PC-3 (cell line): ENCODE data around the gene DELE1. TPM values are rescaled to one million over a fixed set of nuclear protein-coding genes. Genes with fewer than 3 reads are reported as not detected.

Experiments used
- ATAC-seq: fragments of 200-7000 bp; cut with Tn5 transposase; 2 replicates; pipeline ENCODE4 v1.9.1; 2020; ENCODE audit warnings: mild to moderate bottlenecking, moderate library complexity
- BruUV-seq: library from RNA; stranded (reverse); fragments of 400-500 nt; replicated peaks from 2 replicates; lab custom pipeline; 2021; lab: Mats Ljungman, UMichigan
- CTCF ChIA-PET: fragments of 300-600 bp; sonication (Branson Sonifier 250); formaldehyde crosslinking; loops from one replicate; lab custom pipeline; 2022; ENCODE audit warnings: antibody characterized with exemption; lab: Charles Lee
- POLR2A ChIA-PET: fragments of 300-600 bp; sonication (Branson Sonifier 250); formaldehyde crosslinking; loops from one replicate; lab custom pipeline; 2022; ENCODE audit warnings: antibody characterized with exemption; ENCODE audit not compliant: unreplicated experiment; lab: Charles Lee
- DNase-seq: peaks from one replicate; pipeline ENCODE4 v3.0.0-alpha.2; 2015
- H2AFZ ChIP-seq: fragments of 300-600 bp; sonication (generic); 2 replicates; pipeline ENCODE4 v1.6.0; 2016; ENCODE audit warnings: antibody characterized with exemption, low read length
- H3F3A ChIP-seq: fragments of 300-600 bp; sonication (generic); one replicate; pipeline ENCODE4 v1.6.0; 2017; ENCODE audit warnings: antibody characterized with exemption, low read length, control low read depth, mild to moderate bottlenecking; ENCODE audit not compliant: unreplicated experiment
- H3K27ac ChIP-seq: fragments of 300-600 bp; sonication (generic); 2 replicates; pipeline ENCODE4 v1.5.1; 2016; ENCODE audit warnings: mild to moderate bottlenecking, low read length
- H3K27me3 ChIP-seq: fragments of 300-600 bp; sonication (generic); 2 replicates; pipeline ENCODE4 v1.6.1; 2016; ENCODE audit warnings: low read length, mixed read lengths
- H3K36me3 ChIP-seq: fragments of 300-600 bp; sonication (generic); 2 replicates; pipeline ENCODE4 v1.6.1; 2016; ENCODE audit warnings: low read depth, mixed run types, low read length, mixed read lengths
- H3K4me1 ChIP-seq: fragments of 300-600 bp; sonication (generic); 2 replicates; pipeline ENCODE4 v1.5.1; 2016; ENCODE audit warnings: low read length; ENCODE audit not compliant: insufficient read depth
- H3K4me2 ChIP-seq: fragments of 300-600 bp; sonication (generic); 2 replicates; pipeline ENCODE4 v1.6.0; 2016; ENCODE audit warnings: low read length
- H3K4me3 ChIP-seq: fragments of 300-600 bp; sonication (generic); 2 replicates; pipeline ENCODE4 v1.5.1; 2016; ENCODE audit warnings: mild to moderate bottlenecking, low read length, mixed read lengths
- H3K79me2 ChIP-seq: fragments of 300-600 bp; sonication (generic); 2 replicates; pipeline ENCODE4 v1.6.1; 2017; ENCODE audit warnings: low read length, mixed read lengths
- H3K9ac ChIP-seq: fragments of 300-600 bp; sonication (generic); 2 replicates; pipeline ENCODE4 v1.6.0; 2016; ENCODE audit warnings: mild to moderate bottlenecking, low read length
- H3K9me2 ChIP-seq: fragments of 300-600 bp; sonication (generic); replicated peaks from 2 replicates; pipeline ENCODE4 v1.6.1; 2016; ENCODE audit warnings: mixed run types, low read length, mixed read lengths
- H3K9me3 ChIP-seq: fragments of 300-600 bp; sonication (generic); 2 replicates; pipeline ENCODE4 v1.6.1; 2016; ENCODE audit warnings: low read length, mixed read lengths
- H4K20me1 ChIP-seq: fragments of 300-600 bp; sonication (generic); 2 replicates; pipeline ENCODE4 v1.6.1; 2016; ENCODE audit warnings: low read length, mixed read lengths
- EZH2 ChIP-seq: fragments of 300-600 bp; sonication (generic); IDR thresholded peaks from one replicate; pipeline ENCODE4 v1.6.1; 2017; ENCODE audit warnings: antibody characterized with exemption, mild to moderate bottlenecking, low read length; ENCODE audit not compliant: unreplicated experiment
- EZH2phosphoT487 ChIP-seq: fragments of 300-600 bp; sonication (generic); IDR thresholded peaks from 2 replicates; pipeline ENCODE4 v1.6.1; 2018; ENCODE audit warnings: mild to moderate bottlenecking, antibody characterized with exemption, low read length, borderline replicate concordance
- intact Hi-C: fragments of 100-400 bp; cut with micrococcal nuclease; formaldehyde crosslinking; loops from 2 replicates; pipeline ENCODE4 v1.9.0; 2023
- total RNA-seq: library from RNA; depleted of rRNA; stranded (reverse); fragments of >200 nt; gene quantifications from 2 replicates; pipeline ENCODE4 v1.2.3, GENCODE V29; 2014
- TF ChIP-seq, protein P1 (sequence below): fragments of 300-600 bp; sonication (generic); conservative IDR thresholded peaks from 2 replicates; pipeline ENCODE4 v1.5.1; 2017; ENCODE audit warnings: antibody characterized with exemption, low read depth, mild to moderate bottlenecking, low read length

The DELE1 gene
- total RNA-seq, 1 experiment from 2014 or later: 46.6 TPM

DNA sequence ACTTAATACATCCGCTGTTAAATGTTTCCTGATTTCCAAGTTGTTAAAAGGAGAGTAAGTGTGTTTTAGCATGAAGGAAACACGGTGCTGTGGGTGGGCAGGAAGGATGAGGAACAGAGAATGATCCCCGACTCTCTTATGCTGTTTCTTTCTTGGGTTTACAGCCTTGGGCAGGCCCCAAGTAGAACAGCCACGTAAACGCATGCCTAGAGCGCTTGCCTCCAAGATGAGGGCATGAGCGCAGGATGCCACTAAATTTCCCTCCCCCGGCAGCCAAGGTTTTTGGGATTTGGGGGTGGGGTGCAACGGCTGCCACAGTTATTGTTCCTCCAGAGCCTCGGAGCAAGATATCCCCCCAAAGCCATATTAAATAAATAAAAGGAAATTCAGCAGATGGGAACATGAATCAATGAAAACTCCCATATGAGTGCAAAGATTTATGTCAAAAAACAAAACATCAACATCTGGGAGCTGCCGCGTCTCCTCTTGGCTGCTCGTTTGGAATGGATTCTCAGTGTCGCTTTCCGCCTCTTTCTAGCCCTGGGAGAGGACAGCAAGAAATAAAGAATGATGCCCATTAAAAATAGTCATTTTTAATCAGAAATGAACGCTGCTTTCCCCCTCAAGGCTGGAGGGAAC, 10.0 kb upstream of the DELE1 start:
- H3K4me1 ChIP-seq: peaks cover 5% of the 10 kb centered on the region; the same call in 1 of the 2 replicates
- CTCF ChIA-PET: no interaction called here
- no peak overlapping the region for H3K4me3 ChIP-seq
- POLR2A ChIA-PET: no interaction called here
- H2AFZ ChIP-seq: no peak overlapping the region
- TF ChIP-seq EZH2phosphoT487: no peak
- TF ChIP-seq, protein P1, sequence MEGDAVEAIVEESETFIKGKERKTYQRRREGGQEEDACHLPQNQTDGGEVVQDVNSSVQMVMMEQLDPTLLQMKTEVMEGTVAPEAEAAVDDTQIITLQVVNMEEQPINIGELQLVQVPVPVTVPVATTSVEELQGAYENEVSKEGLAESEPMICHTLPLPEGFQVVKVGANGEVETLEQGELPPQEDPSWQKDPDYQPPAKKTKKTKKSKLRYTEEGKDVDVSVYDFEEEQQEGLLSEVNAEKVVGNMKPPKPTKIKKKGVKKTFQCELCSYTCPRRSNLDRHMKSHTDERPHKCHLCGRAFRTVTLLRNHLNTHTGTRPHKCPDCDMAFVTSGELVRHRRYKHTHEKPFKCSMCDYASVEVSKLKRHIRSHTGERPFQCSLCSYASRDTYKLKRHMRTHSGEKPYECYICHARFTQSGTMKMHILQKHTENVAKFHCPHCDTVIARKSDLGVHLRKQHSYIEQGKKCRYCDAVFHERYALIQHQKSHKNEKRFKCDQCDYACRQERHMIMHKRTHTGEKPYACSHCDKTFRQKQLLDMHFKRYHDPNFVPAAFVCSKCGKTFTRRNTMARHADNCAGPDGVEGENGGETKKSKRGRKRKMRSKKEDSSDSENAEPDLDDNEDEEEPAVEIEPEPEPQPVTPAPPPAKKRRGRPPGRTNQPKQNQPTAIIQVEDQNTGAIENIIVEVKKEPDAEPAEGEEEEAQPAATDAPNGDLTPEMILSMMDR: no peak
- no peak for TF ChIP-seq EZH2
- no peaks in the 10 kb centered on the region for H3K79me2 ChIP-seq
- BruUV-seq: no TSS peak
- intact Hi-C loops: no loop called here
- H3K9me2 ChIP-seq: no peaks in the 10 kb centered on the region
- no peak overlapping the region for H3K4me2 ChIP-seq
- no peaks in the 10 kb centered on the region for H3K27me3 ChIP-seq
- no peak overlapping the region for H3K27ac ChIP-seq
- DNase-seq (no peak), ATAC-seq (no peak)
- no peaks in the 10 kb centered on the region for H3F3A ChIP-seq
- H3K9ac ChIP-seq: no peak overlapping the region
- no peaks in the 10 kb centered on the region for H4K20me1 ChIP-seq
- H3K9me3 ChIP-seq: no peaks in the 10 kb centered on the region
- no peaks in the 10 kb centered on the region for H3K36me3 ChIP-seq

DNA sequence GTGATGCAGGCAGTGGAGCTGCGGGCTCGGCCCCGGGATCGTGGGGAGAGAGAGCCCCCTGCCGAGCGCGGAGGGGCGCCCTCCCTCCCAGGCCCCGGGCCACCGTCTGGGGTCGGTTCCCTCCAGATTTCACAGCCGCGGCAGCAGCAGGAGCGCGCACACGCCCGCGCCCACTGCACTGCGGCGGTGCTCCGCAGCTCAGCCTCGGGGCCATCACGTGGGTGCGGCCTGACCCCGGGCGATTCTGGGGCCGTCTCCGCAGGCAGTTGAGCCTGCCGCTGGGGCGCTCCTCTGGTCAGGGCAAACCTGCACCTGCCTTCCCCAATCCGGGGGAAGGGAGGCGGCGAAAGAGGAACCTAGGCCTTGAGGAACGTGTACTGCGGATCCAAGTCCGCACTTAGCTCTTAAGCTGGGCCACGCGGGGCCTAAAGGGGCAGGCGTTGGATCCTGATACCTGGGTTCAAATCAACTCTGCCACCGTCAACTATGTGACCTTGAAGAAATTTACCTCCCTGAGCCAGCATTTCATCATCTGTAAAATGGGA, 9.4 kb upstream of the DELE1 start:
- Histone ChIP-seq H3K9me3 (no peaks in the 10 kb centered on the region), H3K4me3 (no peak overlapping the region), H3K36me3 (no peaks in the 10 kb centered on the region), H3K27me3 (no peaks in the 10 kb centered on the region), H3K4me2 (no peak overlapping the region), H3K9me2 (no peaks in the 10 kb centered on the region), H3K9ac (no peak overlapping the region), H3K27ac (no peak overlapping the region), H4K20me1 (no peaks in the 10 kb centered on the region), H3K79me2 (no peaks in the 10 kb centered on the region), H3F3A (no peaks in the 10 kb centered on the region), H3K4me1 (0 out of 2 replicates have a peak, but pooled peaks cover under 1% of the 10 kb centered on the region), H2AFZ (no peak overlapping the region)
- POLR2A ChIA-PET: no interaction called here
- ATAC-seq: no peak
- intact Hi-C loops: no loop called here
- no TSS peak for BruUV-seq
- TF ChIP-seq, protein P1: no peak
- no peak for TF ChIP-seq EZH2phosphoT487
- TF ChIP-seq EZH2: no peak
- CTCF ChIA-PET: no interaction called here
- no peak for DNase-seq

DNA sequence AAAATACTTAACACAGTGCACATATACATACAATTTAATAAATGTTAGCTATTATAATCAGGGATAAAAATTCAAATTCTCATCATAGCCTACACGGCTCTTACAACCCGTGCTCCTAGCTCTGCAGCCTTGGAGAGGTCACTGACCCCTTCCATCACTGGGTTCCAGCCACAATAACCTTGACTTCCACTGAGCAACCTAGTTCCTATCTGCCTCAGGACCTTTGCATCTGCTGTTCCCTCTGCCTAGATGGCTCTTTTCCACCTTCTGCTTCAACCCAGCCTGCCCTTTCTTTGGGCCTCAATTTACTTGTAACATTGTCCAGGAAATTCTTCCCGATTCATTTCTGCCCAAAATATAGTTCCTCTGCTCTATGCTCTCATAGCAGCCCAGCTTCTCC, 8.9 kb upstream of the DELE1 start:
- Histone ChIP-seq H3K27me3 (no peaks in the 10 kb centered on the region), H3K4me1 (no peaks in the 10 kb centered on the region), H3K27ac (no peak overlapping the region), H3K4me3 (no peak overlapping the region), H4K20me1 (no peaks in the 10 kb centered on the region), H3K79me2 (no peaks in the 10 kb centered on the region), H3K36me3 (no peaks in the 10 kb centered on the region), H3K9me2 (no peaks in the 10 kb centered on the region), H3K9me3 (no peaks in the 10 kb centered on the region), H3F3A (no peaks in the 10 kb centered on the region), H2AFZ (no peak overlapping the region), H3K4me2 (no peak overlapping the region), H3K9ac (no peak overlapping the region)
- no peak for DNase-seq
- intact Hi-C loops: no loop called here
- ChIA-PET CTCF (no interaction called here), POLR2A (no interaction called here)
- ATAC-seq: no peak
- BruUV-seq: no TSS peak
- TF ChIP-seq EZH2phosphoT487 (no peak), EZH2 (no peak)
- TF ChIP-seq, protein P1: no peak
